SJCRH30 (cell line): ENCODE measurements around the gene LINGO3. TPM values are rescaled to one million over a fixed set of nuclear protein-coding genes. Genes with fewer than 3 reads are reported as not detected.
A peak's percentile ranks its signal among the peaks of the same experiment; 100 is the strongest.

Source experiments
- DNase-seq, 2 experiments: peaks; one replicate each; pipeline ENCODE4 v3.0.0-alpha.2; 2015 to 2020
- H3K27ac ChIP-seq: fragments of 250-450 bp; sonication (Bioruptor Pico); 2 replicates; pipeline ENCODE4 v1.5.1; 2020; ENCODE audit warnings: mild to moderate bottlenecking, moderate library complexity
- H3K27me3 ChIP-seq: fragments of 250-450 bp; sonication (Bioruptor Pico); 2 replicates; pipeline ENCODE4 v1.5.1; 2020; ENCODE audit warnings: mild to moderate bottlenecking, moderate library complexity
- H3K36me3 ChIP-seq: fragments of 250-450 bp; sonication (Bioruptor Pico); 2 replicates; pipeline ENCODE4 v1.5.1; 2020; ENCODE audit warnings: mild to moderate bottlenecking, moderate library complexity
- H3K4me1 ChIP-seq: fragments of 250-450 bp; sonication (Bioruptor Pico); 2 replicates; pipeline ENCODE4 v1.5.1; 2020; ENCODE audit warnings: mild to moderate bottlenecking, moderate library complexity
- H3K4me3 ChIP-seq: fragments of 250-450 bp; sonication (Bioruptor Pico); 2 replicates; pipeline ENCODE4 v1.5.1; 2020; ENCODE audit warnings: mild to moderate bottlenecking, moderate library complexity
- H3K9me3 ChIP-seq: fragments of 250-450 bp; sonication (Bioruptor Pico); replicated peaks from 2 replicates; pipeline ENCODE4 v1.5.1; 2020; ENCODE audit warnings: mild to moderate bottlenecking, moderate library complexity
- total RNA-seq: library from RNA; depleted of rRNA; stranded (reverse); fragments of >200 nt; shearing (Covaris generic); gene quantifications from 2 replicates; pipeline ENCODE4 v1.2.3, GENCODE V29; 2014; rRNA removed

LINGO3 gene
- total RNA-seq, 1 experiment from 2014 or later, result not detected

GRCh38 chr19:2266183-2266993, 41.6 kb downstream of the LINGO3 start:
- Histone ChIP-seq H3K4me1 (peaks cover 8% of the 10 kb centered on the region; the same call in 1 of the 2 replicates), H3K36me3 (peaks cover 9% of the 10 kb centered on the region), H3K4me3 (no peak overlapping the region), H3K9me3 (no peaks in the 10 kb centered on the region), H3K27ac (no peak overlapping the region), H3K27me3 (no peaks in the 10 kb centered on the region)
- peak; percentile 74 to 76 for DNase-seq

DNA sequence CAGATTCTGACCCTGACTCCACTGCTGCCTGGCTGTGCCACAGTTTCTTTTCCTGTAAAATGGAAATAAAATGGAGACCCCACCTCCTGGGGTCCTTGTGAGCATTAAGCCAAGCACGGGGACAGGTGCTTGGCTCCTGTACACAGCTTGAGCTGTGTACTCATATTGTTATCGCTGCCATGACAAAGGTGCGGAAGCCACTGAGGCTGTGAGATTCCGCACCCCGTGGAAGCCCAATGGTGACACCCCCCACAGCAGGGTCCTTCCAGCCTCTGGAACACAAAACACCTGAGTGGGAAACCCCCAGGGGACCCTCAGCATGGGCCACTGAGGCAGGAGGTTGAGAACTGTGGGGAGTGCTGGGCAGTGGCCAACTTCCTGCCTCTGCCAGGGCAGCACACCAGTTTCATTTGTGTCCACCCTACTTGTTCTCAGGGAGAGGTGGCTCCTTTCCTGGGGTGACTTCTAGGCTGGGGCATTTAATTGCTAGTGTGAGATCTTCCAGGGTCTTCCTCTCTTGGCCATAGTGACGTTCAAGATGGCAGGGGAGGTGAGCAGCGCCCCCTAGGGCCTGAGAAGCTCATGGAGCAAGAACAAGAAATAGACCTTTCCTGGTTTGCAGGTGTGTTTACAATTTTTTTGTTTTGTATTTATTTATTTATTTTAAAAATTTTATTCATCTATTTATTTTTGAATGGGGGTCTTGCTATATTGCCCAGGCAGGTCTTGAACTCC, 46.3 kb downstream of the LINGO3 start:
- Histone ChIP-seq H3K9me3 (no peaks in the 10 kb centered on the region), H3K27ac (no peak overlapping the region), H3K4me3 (no peak overlapping the region), H3K4me1 (peaks cover 7% of the 10 kb centered on the region; the same call in 1 of the 2 replicates), H3K36me3 (no peaks in the 10 kb centered on the region), H3K27me3 (no peaks in the 10 kb centered on the region)
- peak in 1 of 2 experiments; percentile 54 for DNase-seq

DNA sequence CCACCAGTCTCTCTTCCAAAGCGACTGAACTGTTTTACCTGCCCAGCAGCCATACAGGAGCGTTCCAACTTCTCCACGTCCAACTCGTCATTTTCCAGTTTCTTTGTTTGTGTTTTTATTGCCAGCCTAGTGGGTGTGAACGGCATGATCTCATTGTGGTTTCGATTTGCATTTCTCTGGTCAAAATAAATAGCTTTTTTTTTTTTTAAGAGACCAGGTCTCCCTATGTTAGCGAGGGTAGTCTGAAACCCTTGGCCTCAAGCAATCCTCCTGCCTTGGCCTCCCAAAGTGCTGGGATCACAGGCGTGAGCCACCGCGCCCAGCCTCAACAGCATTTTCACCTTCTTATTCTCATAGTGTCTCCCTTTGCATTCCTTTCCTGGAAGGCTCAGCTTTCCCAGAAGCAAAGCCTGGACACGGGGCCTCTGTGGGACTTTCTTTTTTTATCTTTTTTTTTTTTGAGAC, 47.6 kb downstream of the LINGO3 start:
- Histone ChIP-seq H3K27ac (no peak overlapping the region), H3K4me3 (no peak overlapping the region), H3K36me3 (no peaks in the 10 kb centered on the region), H3K4me1 (peaks cover 10% of the 10 kb centered on the region; the same call in 1 of the 2 replicates), H3K27me3 (no peaks in the 10 kb centered on the region), H3K9me3 (no peaks in the 10 kb centered on the region)
- no peak for DNase-seq

DNA sequence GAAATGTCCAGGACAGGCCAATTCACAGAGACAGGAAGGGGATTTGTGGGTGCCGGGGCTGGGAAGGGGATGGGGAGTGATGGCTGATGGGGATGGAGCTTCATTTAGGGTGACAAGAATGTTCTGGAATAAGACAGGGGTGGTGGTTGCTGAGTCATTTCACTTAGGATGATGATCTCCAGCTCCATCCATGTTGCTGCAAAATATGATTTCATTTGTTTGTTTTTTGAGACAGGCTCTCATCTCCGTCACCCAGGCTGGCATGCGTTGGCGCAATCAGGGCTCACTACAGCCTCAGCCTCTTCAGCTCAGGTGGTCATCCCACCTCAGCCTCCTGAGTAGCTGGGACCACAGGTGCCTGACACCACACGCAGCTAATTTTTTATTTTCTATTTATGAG, 48.6 kb downstream of the LINGO3 start:
- no peaks in the 10 kb centered on the region for H3K9me3 ChIP-seq
- H3K36me3 ChIP-seq, result no peaks in the 10 kb centered on the region
- no peaks in the 10 kb centered on the region for H3K27me3 ChIP-seq
- H3K4me3 ChIP-seq, result no peak overlapping the region
- DNase-seq, result no peak
- H3K4me1 ChIP-seq, result peaks cover 16% of the 10 kb centered on the region
- H3K27ac ChIP-seq, result no peak overlapping the region

Other genes with a start within 250 kb of the LINGO3 start
- gene MOB3A, start 211.8 kb downstream of the LINGO3 start, total RNA-seq, result 6.9 and 9.2 TPM in 2 replicates
- 0.38 TPM in 1 of 2 replicates, not detected in the other for gene IZUMO4, start 211.2 kb downstream of the LINGO3 start, total RNA-seq
- gene AP3D1, start 156.6 kb downstream of the LINGO3 start, total RNA-seq, result 101 and 107 TPM in 2 replicates
- 16.2 and 18.4 TPM in 2 replicates for gene DOT1L, start 144.2 kb downstream of the LINGO3 start, total RNA-seq
- 51.8 and 52.7 TPM in 2 replicates for gene PLEKHJ1, start 71.8 kb downstream of the LINGO3 start, total RNA-seq
- gene SF3A2, start 71.3 kb downstream of the LINGO3 start, total RNA-seq, result 44.5 and 49.1 TPM in 2 replicates
- 6.9 and 11.5 TPM in 2 replicates for gene AMH, start 58.8 kb downstream of the LINGO3 start, total RNA-seq
- 40.1 and 50.2 TPM in 2 replicates for gene JSRP1, start 51.7 kb downstream of the LINGO3 start, total RNA-seq
- 0.06 and 0.10 TPM in 2 replicates for gene PEAK3, start 26.0 kb downstream of the LINGO3 start, total RNA-seq
- gene LSM7, start 20.4 kb upstream of the LINGO3 start, total RNA-seq, result 179 and 185 TPM in 2 replicates
- gene SPPL2B, start 20.5 kb upstream of the LINGO3 start, total RNA-seq, result 7.7 and 14.3 TPM in 2 replicates
- gene TMPRSS9, start 52.1 kb upstream of the LINGO3 start, total RNA-seq, result 0.04 TPM in 1 of 2 replicates, not detected in the other
- 35.7 and 49.3 TPM in 2 replicates for gene TIMM13, start 119.4 kb upstream of the LINGO3 start, total RNA-seq
- 152 and 160 TPM in 2 replicates for gene LMNB2, start 148.8 kb upstream of the LINGO3 start, total RNA-seq
- 2.6 and 2.8 TPM in 2 replicates for gene GADD45B, start 168.0 kb upstream of the LINGO3 start, total RNA-seq